ENCODE data around the gene GPR176. TPM values are rescaled to one million over a fixed set of nuclear protein-coding genes. Genes with fewer than 3 reads are reported as not detected.

The GPR176 gene
- total RNA-seq, 1 donor from 2014 or later: 7.2 TPM

DNA sequence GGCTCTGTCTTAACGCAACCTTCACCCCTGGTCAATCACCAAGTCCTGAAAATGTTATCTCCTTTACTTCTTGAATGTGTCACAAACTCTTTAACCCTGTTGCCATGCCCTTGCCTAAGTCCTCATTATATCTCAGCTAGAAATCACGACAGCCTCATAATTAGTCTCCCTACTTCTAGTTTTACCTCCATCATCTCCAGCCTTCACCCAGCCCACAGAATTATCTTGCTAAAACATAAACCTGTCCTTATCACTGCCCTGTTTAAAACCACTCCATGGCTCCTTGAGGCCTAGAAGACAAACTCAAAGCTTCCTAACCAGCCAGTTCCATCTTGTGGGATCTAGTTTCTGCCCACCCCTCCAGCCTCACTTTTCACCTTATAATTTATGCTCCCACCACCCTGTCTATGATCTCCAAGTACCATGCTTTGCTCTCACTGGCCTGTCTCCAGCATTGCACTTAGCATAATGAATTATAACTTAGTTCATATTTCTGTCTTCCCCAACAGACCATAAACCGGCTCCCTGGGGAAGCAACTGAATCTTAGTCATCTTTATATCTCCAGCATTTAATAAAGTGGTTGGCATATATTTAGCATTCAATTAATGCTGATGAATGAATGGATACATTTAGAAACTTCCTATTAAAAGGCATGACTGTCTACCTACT lies 39.2 kb downstream of the GPR176 start:
- no peaks in the 10 kb centered on the region for H3K4me1 Mint-ChIP-seq (ENCODE audit: unreplicated experiment)
- TF ChIP-seq, protein P1, sequence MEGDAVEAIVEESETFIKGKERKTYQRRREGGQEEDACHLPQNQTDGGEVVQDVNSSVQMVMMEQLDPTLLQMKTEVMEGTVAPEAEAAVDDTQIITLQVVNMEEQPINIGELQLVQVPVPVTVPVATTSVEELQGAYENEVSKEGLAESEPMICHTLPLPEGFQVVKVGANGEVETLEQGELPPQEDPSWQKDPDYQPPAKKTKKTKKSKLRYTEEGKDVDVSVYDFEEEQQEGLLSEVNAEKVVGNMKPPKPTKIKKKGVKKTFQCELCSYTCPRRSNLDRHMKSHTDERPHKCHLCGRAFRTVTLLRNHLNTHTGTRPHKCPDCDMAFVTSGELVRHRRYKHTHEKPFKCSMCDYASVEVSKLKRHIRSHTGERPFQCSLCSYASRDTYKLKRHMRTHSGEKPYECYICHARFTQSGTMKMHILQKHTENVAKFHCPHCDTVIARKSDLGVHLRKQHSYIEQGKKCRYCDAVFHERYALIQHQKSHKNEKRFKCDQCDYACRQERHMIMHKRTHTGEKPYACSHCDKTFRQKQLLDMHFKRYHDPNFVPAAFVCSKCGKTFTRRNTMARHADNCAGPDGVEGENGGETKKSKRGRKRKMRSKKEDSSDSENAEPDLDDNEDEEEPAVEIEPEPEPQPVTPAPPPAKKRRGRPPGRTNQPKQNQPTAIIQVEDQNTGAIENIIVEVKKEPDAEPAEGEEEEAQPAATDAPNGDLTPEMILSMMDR (conservative IDR thresholded peaks at IDR 0.05): no peak
- H3K36me3 Mint-ChIP-seq: no peaks in the 10 kb centered on the region

DNA sequence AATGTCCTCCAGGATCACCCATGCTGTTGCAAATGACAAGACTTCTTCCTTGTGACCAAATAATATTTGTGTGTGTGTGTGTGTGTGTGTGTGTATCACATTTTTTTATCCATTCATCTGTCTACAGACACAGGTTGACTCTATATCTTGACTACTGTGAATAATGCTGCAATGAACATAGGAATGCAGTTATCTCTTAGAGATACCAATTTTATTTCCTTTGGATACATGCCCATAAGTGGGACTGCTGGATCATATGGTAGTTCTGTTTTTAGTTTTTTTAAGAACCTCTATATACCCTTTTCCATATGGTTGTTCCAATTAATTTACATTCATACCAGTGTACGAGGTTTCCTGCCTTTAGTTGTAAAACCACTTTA lies 41.7 kb downstream of the GPR176 start:
- TF ChIP-seq, protein P1 (conservative IDR thresholded peaks at IDR 0.05): no peak
- Mint-ChIP-seq H3K9me3 (no peaks in the 10 kb centered on the region), H3K36me3 (no peaks in the 10 kb centered on the region), H3K4me1 (ENCODE audit: unreplicated experiment) (no peaks in the 10 kb centered on the region), H3K4me3 (no peak overlapping the region), H3K27me3 (no peaks in the 10 kb centered on the region), H3K27ac (no peak overlapping the region)
- no peak for DNase-seq (ENCODE audit: extremely low spot score, unreplicated experiment)

More for the DNA sequence above, 39.2 kb downstream of the GPR176 start:
- Mint-ChIP-seq H3K27me3 (peaks cover 3% of the 10 kb centered on the region), H3K9me3 (no peaks in the 10 kb centered on the region), H3K27ac (no peak overlapping the region), H3K4me3 (no peak overlapping the region)
- DNase-seq (ENCODE audit: extremely low spot score, unreplicated experiment): no peak

DNA sequence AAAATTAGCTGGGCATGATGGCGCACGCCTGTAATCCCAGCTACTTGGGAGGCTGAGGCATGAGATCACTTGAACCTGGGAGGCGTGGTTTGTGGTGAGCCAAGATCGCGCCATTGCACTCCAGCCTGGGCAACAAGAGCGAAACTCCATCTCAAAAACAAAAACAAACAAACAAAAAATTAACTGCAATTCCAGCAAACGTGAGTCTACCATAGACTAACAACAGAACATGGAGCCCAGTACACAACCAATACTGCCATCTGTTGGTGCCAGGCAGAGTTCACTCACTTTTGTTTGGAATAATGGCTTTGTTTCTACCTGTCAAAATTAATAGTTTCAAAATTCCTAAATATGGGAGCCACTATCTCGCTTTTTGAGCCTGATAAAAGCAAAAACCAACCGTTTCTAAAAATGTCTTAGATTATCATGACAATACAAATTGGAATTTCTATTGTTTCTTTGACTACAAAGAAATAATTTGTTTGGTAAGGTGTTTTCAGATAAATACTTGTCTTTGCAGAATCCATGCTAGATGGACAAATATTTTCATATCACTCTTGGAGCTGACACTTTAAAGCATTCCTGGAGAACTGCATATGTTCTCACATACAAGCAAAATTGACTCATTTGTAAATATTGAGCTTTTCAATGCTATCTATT lies 45.0 kb downstream of the GPR176 start:
- no peak for DNase-seq (ENCODE audit: extremely low spot score, unreplicated experiment)
- Mint-ChIP-seq H3K27ac (no peak overlapping the region), H3K27me3 (no peaks in the 10 kb centered on the region), H3K9me3 (no peaks in the 10 kb centered on the region), H3K4me1 (ENCODE audit: unreplicated experiment) (no peaks in the 10 kb centered on the region), H3K4me3 (no peak overlapping the region), H3K36me3 (no peaks in the 10 kb centered on the region)
- TF ChIP-seq, protein P1 (conservative IDR thresholded peaks at IDR 0.05): peak; percentile 73

DNA sequence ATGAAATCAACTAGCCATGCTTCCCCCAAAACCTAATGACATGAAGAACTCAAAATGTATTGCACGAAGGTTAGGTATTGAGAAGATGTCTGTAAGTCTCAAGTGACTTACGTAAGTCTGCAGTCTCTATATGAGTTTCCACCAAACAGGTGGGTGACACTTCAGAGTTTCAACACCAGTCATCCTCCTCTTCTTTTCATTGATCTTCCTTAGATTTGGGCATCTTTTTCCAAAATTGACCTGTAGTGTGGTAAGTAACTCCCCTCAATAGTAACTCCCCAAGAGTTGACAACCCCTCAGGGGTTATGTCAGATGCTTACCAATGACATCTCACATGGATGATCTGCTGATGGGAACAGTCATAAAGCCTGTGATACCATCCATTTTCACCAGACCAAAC lies 46.1 kb downstream of the GPR176 start:
- Mint-ChIP-seq H3K9me3 (no peaks in the 10 kb centered on the region), H3K4me1 (ENCODE audit: unreplicated experiment) (no peaks in the 10 kb centered on the region), H3K27me3 (no peaks in the 10 kb centered on the region), H3K27ac (no peak overlapping the region), H3K4me3 (no peak overlapping the region), H3K36me3 (no peaks in the 10 kb centered on the region)
- no peak for DNase-seq (ENCODE audit: extremely low spot score, unreplicated experiment)
- TF ChIP-seq, protein P1 (conservative IDR thresholded peaks at IDR 0.05): no peak

DNA sequence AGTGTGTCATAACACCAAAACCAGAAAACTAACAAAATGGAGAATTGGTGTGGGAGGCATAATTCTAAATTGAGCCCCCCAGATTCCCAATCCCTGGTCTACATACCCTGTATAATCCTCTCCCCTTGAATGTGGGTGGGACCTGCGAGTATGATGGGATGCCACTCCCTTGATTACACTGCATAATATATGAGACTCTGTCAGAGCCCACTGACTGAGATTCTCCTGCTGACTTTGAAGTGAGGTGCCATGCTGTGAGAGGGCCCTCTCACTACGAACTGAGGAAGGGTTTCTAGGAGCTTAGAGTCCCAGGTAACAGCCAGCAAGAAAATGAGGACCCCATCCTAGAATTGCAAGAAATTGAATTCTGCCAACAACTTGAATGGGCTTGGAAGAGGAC lies 49.5 kb downstream of the GPR176 start:
- DNase-seq (ENCODE audit: extremely low spot score, unreplicated experiment): no peak
- Mint-ChIP-seq H3K4me3 (no peak overlapping the region), H3K36me3 (no peaks in the 10 kb centered on the region), H3K9me3 (no peaks in the 10 kb centered on the region), H3K27ac (no peak overlapping the region), H3K4me1 (ENCODE audit: unreplicated experiment) (no peaks in the 10 kb centered on the region), H3K27me3 (peaks cover 9% of the 10 kb centered on the region)
- TF ChIP-seq, protein P1 (conservative IDR thresholded peaks at IDR 0.05): no peak

All from type B pancreatic cell (in vitro differentiated cells).